Heart left ventricle (tissue), 13 donors: ENCODE results near the gene TGFBR2.
"Not testable (repeated sequence)": the region's sequence is repeated elsewhere in the genome, so short reads cannot be mapped to it uniquely, and the experiment has no call there.

Source experiments
- CTCF ChIP-seq, 12 donors: fragments of 200-600 bp; sonication (generic) in 4 of 12; IDR thresholded peaks; one replicate each; pipeline versions ENCODE4 v1.5.0 to v1.8.0; 2018 to 2022; ENCODE audit warnings: antibody characterized with exemption in 12 of 12, mild to moderate bottlenecking in 5 of 12
- POLR2A ChIP-seq, 2 donors: fragments of 450-650 bp; IDR thresholded peaks; one replicate each; pipeline ENCODE4 v1.6.1; 2017; ENCODE audit warnings: antibody characterized with exemption in 2 of 2, mild to moderate bottlenecking in 2 of 2, moderate library complexity in 2 of 2
- donor health status: ischemic (EF 13 %, LVEDD 7.1; RV severe dilation, severe dysfunction).
- donor health status: DM: no; HTN: yes; CAD: no.
- donor health status: DM: no; HTN: no; CAD: no.
- donor health status: ischemic (EF 25% LVEDD 6.9; RV normal size, moderate dysfunction).
- donor health status: ischemic (EF 25% LVEDD 5.7; RV mildly dilated, moderate dysfunction).
- donor health status: ischemic (EF 35%, LVEDD 5.7; RV mildly dilated, moderate dysfunction).
- donor health status: nonischemic (EF 11% LVEDD 7.7; RV severe dilation, severe dysfunction).
- donor health status: DM: yes; HTN: yes; CAD: no.
- donor health status: PGD.
- donor health status: ischemic (EF 29% LVEDD 5.4; RV normal size, mild dysfunction).
- donor health status: nonischemic (EF 23%, LVEDD 6.1; RV moderate dilation, normal function).

DNA sequence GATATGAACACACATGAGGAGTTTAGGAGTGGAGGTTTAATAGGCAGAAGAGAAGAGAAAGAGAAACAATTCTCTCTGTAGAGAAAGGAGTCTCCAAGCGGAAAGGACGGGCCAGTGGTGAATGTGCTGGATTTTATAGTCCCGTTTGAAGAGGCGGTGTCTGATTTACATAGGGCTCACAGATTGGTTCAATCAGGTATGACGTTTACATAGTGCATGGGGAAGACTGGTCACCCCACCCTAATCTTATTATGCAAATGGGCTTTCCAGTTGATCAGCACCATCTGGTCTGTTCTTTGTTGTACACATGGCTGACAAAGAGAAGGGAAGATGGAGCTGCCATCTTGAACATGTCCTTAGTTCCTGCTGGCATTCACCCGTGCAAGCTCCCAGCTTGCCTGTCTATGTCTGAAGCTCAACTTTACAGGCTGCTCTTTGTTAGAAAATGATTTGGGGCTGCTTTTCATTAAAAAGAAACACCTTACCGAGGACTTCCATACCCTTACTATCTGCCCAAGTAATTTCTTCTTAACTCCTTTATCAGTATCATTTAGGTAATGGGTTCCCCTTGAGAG lies 63.0 kb downstream of the TGFBR2 start:
- TF ChIP-seq POLR2A, CTCF (IDR thresholded peaks at IDR 0.05): not testable (repeated sequence)
